Activated naive CD4-positive, alpha-beta T cell treated with anti-CD3 and anti-CD28 coated beads, Interleukin-2, amount 50 U/mL, for 24 hours (primary cell): ENCODE data around the gene TRIM29.

Source experiments
- H3K27ac Mint-ChIP-seq: one replicate; pipeline ENCODE4 v1.8.0; 2021; ENCODE audit warnings: mild to moderate bottlenecking, mixed read lengths
- H3K27me3 Mint-ChIP-seq: one replicate; pipeline ENCODE4 v1.8.0; 2021; ENCODE audit warnings: mixed read lengths
- H3K36me3 Mint-ChIP-seq: one replicate; pipeline ENCODE4 v1.8.0; 2021; ENCODE audit warnings: mixed read lengths
- H3K4me1 Mint-ChIP-seq: one replicate; pipeline ENCODE4 v1.8.0; 2021; ENCODE audit warnings: mixed read lengths
- H3K4me3 Mint-ChIP-seq: one replicate; pipeline ENCODE4 v1.8.0; 2021; ENCODE audit warnings: mild to moderate bottlenecking, mixed read lengths
- H3K9me3 Mint-ChIP-seq: one replicate; pipeline ENCODE4 v1.8.0; 2021; ENCODE audit warnings: mixed read lengths

TRIM29 gene

DNA sequence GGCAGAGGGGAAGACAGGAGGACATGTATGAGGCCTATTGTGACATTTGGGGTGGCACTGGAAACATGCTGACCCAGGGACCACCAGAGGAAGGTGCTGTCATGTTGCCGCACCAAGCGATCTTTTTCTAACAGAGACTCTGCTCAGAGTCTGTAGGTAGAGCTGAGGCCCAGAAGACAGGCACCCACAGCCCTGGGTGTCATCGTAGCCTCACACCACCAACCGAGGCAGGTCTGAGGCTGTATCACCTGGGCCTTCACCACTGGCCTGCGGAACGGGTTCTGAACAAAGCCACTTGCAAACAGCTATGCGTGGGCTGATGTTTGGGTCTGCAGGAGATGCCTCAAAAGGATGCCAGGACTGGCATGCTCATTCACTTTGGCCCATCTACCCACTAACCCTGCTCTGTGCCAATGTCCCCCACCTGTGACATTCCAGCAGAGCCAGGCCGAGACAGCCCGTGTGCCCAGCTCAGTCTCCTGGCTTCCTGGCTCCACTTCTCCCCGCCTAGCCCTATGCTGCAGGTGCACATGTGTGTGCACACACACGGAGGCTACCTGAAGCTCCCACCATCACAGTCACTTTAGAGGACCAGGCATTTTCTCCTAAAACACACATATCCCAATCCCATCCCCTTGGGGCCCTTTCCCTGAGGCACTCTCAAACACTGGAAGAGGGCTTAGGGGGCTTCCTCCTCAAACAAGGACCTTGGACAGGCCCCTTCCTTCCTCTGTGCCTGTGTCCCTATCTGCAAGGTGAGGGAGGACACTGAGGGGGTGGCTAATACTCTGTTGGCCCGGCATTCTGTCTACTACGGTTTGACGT, 3.6 kb downstream of the TRIM29 start:
- Mint-ChIP-seq H3K27me3 (no peaks in the 10 kb centered on the region), H3K27ac (no peak overlapping the region), H3K4me1 (no peaks in the 10 kb centered on the region), H3K4me3 (no peak overlapping the region), H3K9me3 (no peaks in the 10 kb centered on the region), H3K36me3 (no peaks in the 10 kb centered on the region)

GRCh38 chr11:120133216-120134105, 4.5 kb downstream of the TRIM29 start:
- no peaks in the 10 kb centered on the region for H3K27me3 Mint-ChIP-seq
- H3K27ac Mint-ChIP-seq = no peak overlapping the region
- no peak overlapping the region for H3K4me3 Mint-ChIP-seq
- no peaks in the 10 kb centered on the region for H3K9me3 Mint-ChIP-seq
- H3K36me3 Mint-ChIP-seq = no peaks in the 10 kb centered on the region
- no peaks in the 10 kb centered on the region for H3K4me1 Mint-ChIP-seq

DNA sequence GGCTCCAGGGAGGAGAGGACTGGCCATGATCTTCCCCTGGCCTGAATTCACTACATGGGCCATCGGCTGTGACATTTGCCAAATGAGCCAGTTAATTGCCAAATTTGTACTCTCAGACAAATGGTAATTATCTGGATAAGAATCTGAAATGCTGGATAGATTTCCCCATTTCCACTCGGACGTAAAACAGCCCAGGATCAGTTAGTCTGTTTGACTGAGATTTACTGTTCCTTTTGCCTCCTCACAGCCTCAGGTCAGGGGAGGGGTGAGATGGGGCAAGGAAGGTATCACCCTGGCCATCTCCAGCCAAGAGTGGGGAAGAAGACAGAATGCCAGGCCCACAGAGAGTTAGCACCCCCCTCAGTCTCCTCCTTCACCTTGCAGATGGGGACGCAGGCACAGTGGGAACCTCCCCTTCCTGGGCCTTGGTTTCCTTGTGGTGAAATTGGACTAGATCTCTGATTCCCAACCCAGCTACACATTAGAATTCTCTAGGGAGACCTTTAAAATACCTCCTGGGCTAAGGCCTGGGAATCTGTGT, 5.2 kb downstream of the TRIM29 start:
- Mint-ChIP-seq H3K4me3 (no peak overlapping the region), H3K4me1 (no peaks in the 10 kb centered on the region), H3K9me3 (no peaks in the 10 kb centered on the region), H3K27me3 (no peaks in the 10 kb centered on the region), H3K27ac (no peak overlapping the region), H3K36me3 (no peaks in the 10 kb centered on the region)

DNA sequence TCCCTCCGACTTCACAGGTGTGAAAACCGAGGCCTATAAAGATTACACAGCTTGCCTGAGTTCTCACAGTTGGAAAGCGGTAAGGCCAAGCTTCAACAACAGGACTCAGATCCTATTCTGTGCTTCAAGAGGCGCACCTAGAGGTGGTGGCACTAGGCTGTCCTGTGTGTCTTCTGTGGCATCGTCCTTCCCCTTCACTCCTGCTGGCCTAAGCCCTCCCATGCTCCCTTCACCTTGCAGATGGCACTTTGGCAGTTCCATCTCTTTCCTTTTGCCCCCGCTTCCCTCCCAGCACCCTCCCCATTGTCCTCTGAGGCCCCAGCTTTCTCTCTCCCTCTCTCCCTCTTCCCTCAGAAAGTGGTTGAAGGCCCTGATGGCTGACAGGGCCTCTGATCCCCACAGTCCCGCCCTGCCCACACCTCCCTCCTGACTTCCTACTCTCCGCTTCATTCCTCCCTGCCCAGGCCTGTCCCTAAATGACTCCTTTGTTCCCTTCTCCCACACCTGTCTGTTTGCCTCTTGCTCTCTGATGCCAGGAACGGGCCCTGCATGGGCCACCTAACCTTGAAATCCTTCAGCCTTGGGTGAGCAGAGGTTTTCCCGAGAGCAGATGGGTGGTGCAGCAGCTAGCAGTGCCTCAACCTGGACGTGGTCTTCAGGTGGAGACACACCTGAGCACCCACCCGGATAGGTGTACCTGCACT, 5.8 kb downstream of the TRIM29 start:
- no peaks in the 10 kb centered on the region for H3K9me3 Mint-ChIP-seq
- H3K27ac Mint-ChIP-seq = no peak overlapping the region
- no peaks in the 10 kb centered on the region for H3K36me3 Mint-ChIP-seq
- no peaks in the 10 kb centered on the region for H3K27me3 Mint-ChIP-seq
- no peaks in the 10 kb centered on the region for H3K4me1 Mint-ChIP-seq
- H3K4me3 Mint-ChIP-seq = no peak overlapping the region

- Mint-ChIP-seq H3K4me3 (no peak overlapping the region), H3K9me3 (no peaks in the 10 kb centered on the region), H3K27ac (no peak overlapping the region), H3K4me1 (no peaks in the 10 kb centered on the region), H3K27me3 (no peaks in the 10 kb centered on the region), H3K36me3 (no peaks in the 10 kb centered on the region)
Measured at GRCh38 chr11:120130991-120131760, 6.7 kb downstream of the TRIM29 start.

DNA sequence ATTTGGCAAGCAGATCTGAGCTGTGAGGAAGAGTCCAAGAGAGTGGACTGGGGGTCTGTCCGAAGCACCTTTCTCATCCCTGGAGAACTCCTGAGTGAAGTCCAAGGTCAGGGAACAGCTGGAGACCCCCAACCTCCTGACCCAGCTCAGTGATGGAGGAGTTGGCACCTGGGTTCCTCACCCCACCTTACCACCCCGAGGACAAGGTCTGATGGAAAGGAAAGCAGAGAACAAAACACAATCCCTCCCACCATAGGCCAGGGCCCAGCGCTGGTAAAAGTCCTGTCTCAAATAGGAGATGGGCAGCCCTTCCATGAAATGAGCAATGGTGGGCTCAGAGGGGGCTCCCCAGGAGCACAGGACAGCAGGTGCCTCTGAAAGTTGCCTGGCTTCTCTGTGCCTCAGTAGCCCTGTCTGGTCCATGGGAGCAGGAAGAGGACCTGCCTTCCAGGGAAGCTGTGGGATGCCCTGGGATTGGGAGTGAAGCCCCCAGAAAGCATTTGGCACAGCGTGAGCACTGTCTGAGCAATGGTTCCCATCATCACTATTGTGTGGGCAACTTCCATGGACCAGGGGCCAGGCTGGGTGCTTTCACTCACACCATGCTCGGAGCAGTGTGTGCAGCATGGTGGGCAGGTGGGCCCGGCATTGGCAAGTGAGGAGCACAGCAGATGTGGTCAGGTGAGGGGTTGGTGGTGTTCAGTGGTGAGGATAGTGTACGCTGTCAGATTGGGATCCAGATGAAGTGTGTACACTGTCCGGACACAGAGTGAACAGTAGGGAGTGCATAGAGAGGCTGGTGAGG, 7.5 kb downstream of the TRIM29 start:
- Mint-ChIP-seq H3K4me3 (no peak overlapping the region), H3K9me3 (no peaks in the 10 kb centered on the region), H3K36me3 (no peaks in the 10 kb centered on the region), H3K27me3 (no peaks in the 10 kb centered on the region), H3K4me1 (no peaks in the 10 kb centered on the region), H3K27ac (no peak overlapping the region)

- no peak overlapping the region for H3K27ac Mint-ChIP-seq
- H3K36me3 Mint-ChIP-seq = no peaks in the 10 kb centered on the region
- H3K4me3 Mint-ChIP-seq = no peak overlapping the region
Measured at GRCh38 chr11:120129570-120129969, 8.3 kb downstream of the TRIM29 start.

GRCh38 chr11:120128392-120129119, 9.4 kb downstream of the TRIM29 start:
- Mint-ChIP-seq H3K4me3 (no peak overlapping the region), H3K36me3 (no peaks in the 10 kb centered on the region), H3K27ac (no peak overlapping the region), H3K27me3 (no peaks in the 10 kb centered on the region), H3K4me1 (no peaks in the 10 kb centered on the region), H3K9me3 (no peaks in the 10 kb centered on the region)

More at GRCh38 chr11:120129570-120129969, 8.3 kb downstream of the TRIM29 start:
- Mint-ChIP-seq H3K4me1 (no peaks in the 10 kb centered on the region), H3K9me3 (no peaks in the 10 kb centered on the region), H3K27me3 (no peaks in the 10 kb centered on the region)

GRCh38 chr11:120127236-120127635, 10.7 kb downstream of the TRIM29 start:
- no peaks in the 10 kb centered on the region for H3K36me3 Mint-ChIP-seq
- no peaks in the 10 kb centered on the region for H3K9me3 Mint-ChIP-seq
- no peak overlapping the region for H3K27ac Mint-ChIP-seq
- no peaks in the 10 kb centered on the region for H3K27me3 Mint-ChIP-seq
- no peak overlapping the region for H3K4me3 Mint-ChIP-seq
- H3K4me1 Mint-ChIP-seq = no peaks in the 10 kb centered on the region

DNA sequence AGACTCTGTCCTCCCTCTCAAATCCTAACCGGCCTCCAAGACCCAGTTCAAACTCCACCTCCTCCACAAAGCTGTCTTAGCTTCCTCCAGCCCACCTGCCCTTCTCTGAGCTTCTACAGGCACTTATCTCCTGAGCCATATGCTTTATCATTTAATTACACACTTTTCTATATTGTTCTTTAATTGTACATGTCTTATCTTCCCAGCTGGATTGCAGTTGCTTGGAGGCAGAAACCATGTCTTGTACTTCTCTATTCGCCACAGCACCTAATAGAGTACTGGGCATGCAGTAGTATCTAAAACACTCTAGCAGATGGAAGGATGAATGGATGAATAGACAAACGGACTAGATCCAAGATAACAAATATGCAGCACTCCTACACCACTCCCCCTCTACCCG, 11.3 kb downstream of the TRIM29 start:
- Mint-ChIP-seq H3K27me3 (no peaks in the 10 kb centered on the region), H3K9me3 (no peaks in the 10 kb centered on the region), H3K4me1 (no peaks in the 10 kb centered on the region), H3K4me3 (no peak overlapping the region), H3K27ac (no peak overlapping the region), H3K36me3 (no peaks in the 10 kb centered on the region)

- Mint-ChIP-seq H3K9me3 (no peaks in the 10 kb centered on the region), H3K27me3 (peaks cover 2% of the 10 kb centered on the region), H3K27ac (no peak overlapping the region), H3K4me3 (no peak overlapping the region), H3K4me1 (no peaks in the 10 kb centered on the region), H3K36me3 (no peaks in the 10 kb centered on the region)
Measured at GRCh38 chr11:120125509-120125908, 12.4 kb downstream of the TRIM29 start.

- H3K4me3 Mint-ChIP-seq = no peak overlapping the region
- H3K4me1 Mint-ChIP-seq = no peaks in the 10 kb centered on the region
- no peaks in the 10 kb centered on the region for H3K36me3 Mint-ChIP-seq
- H3K27me3 Mint-ChIP-seq = peaks cover 2% of the 10 kb centered on the region
- H3K27ac Mint-ChIP-seq = no peak overlapping the region
- H3K9me3 Mint-ChIP-seq = no peaks in the 10 kb centered on the region
Measured at GRCh38 chr11:120125024-120125423, 12.9 kb downstream of the TRIM29 start.

DNA sequence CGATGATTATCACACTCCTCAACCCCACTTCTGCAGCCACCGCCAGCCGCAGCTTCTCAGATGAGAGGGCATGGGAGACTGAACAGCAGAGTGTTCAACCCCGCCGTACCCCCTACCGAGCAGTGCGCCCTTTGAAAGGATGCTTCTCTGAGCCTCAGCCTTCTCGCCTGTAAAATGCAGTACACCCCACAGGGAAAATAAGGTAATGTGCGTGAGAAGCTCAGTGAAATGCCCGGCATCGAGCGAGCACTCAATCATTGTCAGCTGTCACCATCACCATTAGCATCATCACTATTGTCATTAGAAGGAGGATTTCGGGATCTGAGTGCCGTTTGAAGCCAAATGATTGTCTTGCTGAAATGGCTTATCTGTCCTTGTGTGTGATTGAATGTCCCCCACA, 13.6 kb downstream of the TRIM29 start:
- Mint-ChIP-seq H3K36me3 (no peaks in the 10 kb centered on the region), H3K27ac (no peak overlapping the region), H3K4me1 (no peaks in the 10 kb centered on the region), H3K9me3 (no peaks in the 10 kb centered on the region), H3K4me3 (no peak overlapping the region), H3K27me3 (peaks cover 2% of the 10 kb centered on the region)

DNA sequence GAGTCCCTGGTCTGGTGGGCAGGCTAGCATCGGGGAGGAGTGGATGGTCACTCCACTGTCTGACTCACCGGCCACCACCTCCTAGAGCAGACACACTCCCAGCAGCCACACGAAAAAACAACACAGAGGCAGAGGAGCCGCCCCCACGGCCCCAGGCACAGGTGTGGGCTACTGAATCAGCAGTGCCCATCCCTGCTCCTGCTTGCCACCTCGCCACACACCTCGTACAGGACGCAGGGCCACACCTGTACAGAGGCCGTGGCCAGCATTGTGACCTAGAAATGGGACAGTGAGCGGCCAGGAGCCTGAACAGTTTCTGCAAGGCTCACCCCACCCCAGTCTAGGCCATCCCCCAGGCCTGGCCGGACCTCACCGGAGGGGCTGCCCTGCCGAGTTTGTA, 14.0 kb downstream of the TRIM29 start:
- Mint-ChIP-seq H3K9me3 (no peaks in the 10 kb centered on the region), H3K4me3 (no peak overlapping the region), H3K27ac (no peak overlapping the region), H3K4me1 (no peaks in the 10 kb centered on the region), H3K36me3 (no peaks in the 10 kb centered on the region), H3K27me3 (peaks cover 2% of the 10 kb centered on the region)
